Liver (tissue), 9 donors: ENCODE data around the gene DISP3. TPM values are rescaled to one million over a fixed set of nuclear protein-coding genes. Genes with fewer than 3 reads are reported as not detected.

ENCODE experiments used
- DNase-seq: peaks from one replicate; pipeline ENCODE4 v3.0.0-alpha.2; 2017; ENCODE audit warnings: low spot score
- H3K27ac ChIP-seq, 2 donors: one replicate each; pipeline ENCODE4 v1.7.0; 2013; ENCODE audit warnings: inconsistent platforms in 2 of 2, low read length in 2 of 2, control low read depth in 1 of 2, low read depth in 1 of 2, mild to moderate bottlenecking in 1 of 2
- H3K27me3 ChIP-seq, 4 donors: one replicate each; pipeline versions ENCODE4 v1.6.1 to v1.7.0; 2013; ENCODE audit warnings: low read length in 3 of 4, inconsistent platforms in 1 of 4, mild to moderate bottlenecking in 1 of 4, moderate library complexity in 1 of 4; ENCODE audit not compliant: control insufficient read depth in 4 of 4, insufficient read depth in 4 of 4
- H3K36me3 ChIP-seq, 4 donors: one replicate each; pipeline versions ENCODE4 v1.6.1 to v1.7.0; 2013; ENCODE audit warnings: low read length in 3 of 4, mild to moderate bottlenecking in 3 of 4, low read depth in 1 of 4, moderate library complexity in 1 of 4; ENCODE audit not compliant: control insufficient read depth in 4 of 4, insufficient read depth in 3 of 4
- H3K4me1 ChIP-seq, 4 donors: one replicate each; pipeline versions ENCODE4 v1.6.1 to v1.7.0; 2013; ENCODE audit warnings: low read length in 3 of 4, mild to moderate bottlenecking in 3 of 4, moderate library complexity in 1 of 4; ENCODE audit not compliant: control insufficient read depth in 4 of 4, insufficient read depth in 4 of 4
- H3K4me3 ChIP-seq, 3 donors: one replicate each; pipeline versions ENCODE4 v1.6.1 to v1.7.0; 2013; ENCODE audit warnings: low read length in 3 of 3, control low read depth in 1 of 3, low read depth in 1 of 3, mild to moderate bottlenecking in 1 of 3
- H3K9ac ChIP-seq, 2 donors: one replicate each; pipeline ENCODE4 v1.7.0; 2013; ENCODE audit warnings: low read length in 2 of 2, mild to moderate bottlenecking in 2 of 2, moderate library complexity in 2 of 2, control low read depth in 1 of 2, low read depth in 1 of 2
- H3K9me3 ChIP-seq, 4 donors: one replicate each; pipeline versions ENCODE4 v1.6.1 to v1.7.0; 2013; ENCODE audit warnings: low read length in 3 of 4; ENCODE audit not compliant: control insufficient read depth in 4 of 4
- ATF3 ChIP-seq: IDR thresholded peaks from 2 replicates; pipeline ENCODE4 v1.6.1; 2016; ENCODE audit warnings: antibody characterized with exemption
- CTCF ChIP-seq: fragments of 150-350 bp; IDR thresholded peaks from 2 replicates; pipeline ENCODE4 v1.5.1; 2017; ENCODE audit warnings: improper control_type of control experiment, low read depth, low read length; ENCODE audit not compliant: missing input control
- GABPA ChIP-seq, 2 donors: IDR thresholded peaks in 1 of 2; conservative IDR thresholded peaks in 1 of 2; 2 replicates each; pipeline ENCODE4 v1.6.1; 2016; ENCODE audit warnings: antibody characterized with exemption in 2 of 2, mild to moderate bottlenecking in 1 of 2, moderate library complexity in 1 of 2
- HNF4A ChIP-seq, 2 donors: conservative IDR thresholded peaks; 2 replicates each; pipeline ENCODE4 v1.6.1; 2016; ENCODE audit warnings: antibody characterized with exemption in 2 of 2, mild to moderate bottlenecking in 2 of 2
- HNF4G ChIP-seq: IDR thresholded peaks from 2 replicates; pipeline ENCODE4 v1.6.1; 2016; ENCODE audit warnings: antibody characterized with exemption
- MAX ChIP-seq: IDR thresholded peaks from 2 replicates; pipeline ENCODE4 v1.6.1; 2016; ENCODE audit warnings: antibody characterized with exemption
- RAD21 ChIP-seq, 2 donors: IDR thresholded peaks; 2 replicates each; pipeline ENCODE4 v1.6.1; 2016; ENCODE audit warnings: antibody characterized with exemption in 2 of 2, mild to moderate bottlenecking in 2 of 2
- REST ChIP-seq: IDR thresholded peaks from 2 replicates; pipeline ENCODE4 v1.6.1; 2016; ENCODE audit warnings: antibody characterized with exemption, mild to moderate bottlenecking
- RXRA ChIP-seq, 2 donors: IDR thresholded peaks; 2 replicates each; pipeline ENCODE4 v1.6.1; 2017 to 2018; ENCODE audit warnings: antibody characterized with exemption in 2 of 2, mild to moderate bottlenecking in 1 of 2
- SP1 ChIP-seq: IDR thresholded peaks from 2 replicates; pipeline ENCODE4 v1.6.1; 2018; ENCODE audit warnings: antibody characterized with exemption, mild to moderate bottlenecking
- WGBS: extraction: QIAGEN DNeasy Blood & Tissue Kit; methylation state at CpG from one replicate; pipeline ENCODE4 v1.1.7; 2013; 5-methylcytosine and 5-hydroxymethylcytosine counted together
- polyA plus RNA-seq, 2 donors: library from polyadenylated mRNA; stranded (reverse) in 1 of 2; unstranded in 1 of 2; fragments of 200-250 nt in 1 of 2; fragments of >200 nt in 1 of 2; fragmentation: Nextera tagmentation in 1 of 2; extraction: Ambion mirVana in 1 of 2; gene quantifications; one replicate each; pipeline versions ENCODE4 v1.2.1 to v1.2.3, GENCODE V29; 2013 to 2015
- total RNA-seq, 2 donors: library from RNA; depleted of rRNA; stranded (reverse); fragments of >200 nt; gene quantifications; one replicate each; pipeline ENCODE4 v1.2.3, GENCODE V29; 2014
- donor health status: healthy.
- donor health status: healthy.
- donor health status: healthy.
- donor health status: healthy.
- donor health status: healthy.

The DISP3 gene
- total and polyA plus RNA-seq, 4 donors = 0.02 to 0.08 TPM; not detected in 2

GRCh38 chr1:11505591-11506538 is 26.9 kb downstream of the DISP3 start:
- no peak for DNase-seq
- Histone ChIP-seq H3K27me3 (no peaks in the 10 kb centered on the region), H3K4me3 (no peak overlapping the region), H3K9ac (no peak overlapping the region), H3K9me3 (peaks cover 16 to 57% (median 24%) of the 10 kb centered on the region in 4 donors), H3K36me3 (no peaks in the 10 kb centered on the region), H3K27ac (no peak overlapping the region), H3K4me1 (no peaks in the 10 kb centered on the region)
- WGBS = 67% methylated on average over 2 of the region's 2 CpGs
- no peak for TF ChIP-seq RXRA (IDR thresholded peaks at IDR 0.05)

GRCh38 chr1:11507309-11507708 is 28.4 kb downstream of the DISP3 start:
- peaks cover 13 to 48% (median 21%) of the 10 kb centered on the region in 4 donors for H3K9me3 ChIP-seq
- WGBS = 45% methylated on average over 2 of the region's 2 CpGs
- no peak for DNase-seq
- H3K27me3 ChIP-seq = no peaks in the 10 kb centered on the region
- TF ChIP-seq MAX (no peak), HNF4A (conservative IDR thresholded peaks at IDR 0.05) (no peak), RXRA (IDR thresholded peaks at IDR 0.05) (no peak), GABPA (IDR thresholded peaks at IDR 0.05 in 1 of 2, conservative IDR thresholded peaks at IDR 0.05 in 1 of 2) (no peak), ATF3 (no peak), HNF4G (no peak), REST (no peak), CTCF (no peak), SP1 (no peak), RAD21 (IDR thresholded peaks at IDR 0.05) (no peak)
- H3K27ac ChIP-seq = no peak overlapping the region
- H3K4me1 ChIP-seq = no peaks in the 10 kb centered on the region
- H3K36me3 ChIP-seq = no peaks in the 10 kb centered on the region
- no peak overlapping the region for H3K4me3 ChIP-seq
- no peak overlapping the region for H3K9ac ChIP-seq
